ENCODE measurements around the gene CTNNA3. TPM values are rescaled to one million over a fixed set of nuclear protein-coding genes. Genes with fewer than 3 reads are reported as not detected.

The CTNNA3 gene
- total and polyA plus RNA-seq, 2 donors (not counting 3 experiments of a cell fraction or from before 2014, with no cell fraction given): not detected

DNA sequence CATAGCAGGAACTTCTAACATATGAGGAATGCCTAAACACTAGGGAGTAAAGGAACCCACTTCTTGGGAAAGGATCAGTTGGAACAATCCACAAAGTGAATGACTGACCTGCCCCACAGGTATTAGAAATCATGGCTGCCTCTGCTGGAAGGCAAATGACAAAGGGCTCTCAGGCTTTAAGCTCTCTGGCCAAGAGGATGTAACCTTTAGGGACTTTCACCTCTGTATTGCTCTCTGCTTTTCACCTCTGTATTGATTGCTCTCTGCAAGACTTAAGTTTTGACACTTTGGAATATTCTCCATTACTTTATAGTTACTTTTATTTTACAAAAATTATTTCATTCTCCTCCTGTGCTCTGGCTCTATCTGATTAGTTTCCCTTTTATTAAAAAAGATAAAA is 522.2 kb downstream of the CTNNA3 start:
- Histone ChIP-seq H3K9me1 (replicated peaks; ENCODE audit: control insufficient read depth, extremely low read depth, insufficient read depth, low read length) (no peaks in the 10 kb centered on the region), H3K36me3 (ENCODE audit: control insufficient read depth in 2 of 2, extremely low read depth in 1 of 2, insufficient read depth in 2 of 2, low read length in 2 of 2) (no peaks in the 10 kb centered on the region)

More for the DNA sequence above, 522.2 kb downstream of the CTNNA3 start:
- H3K9me3 ChIP-seq (replicated peaks; ENCODE audit: control insufficient read depth, insufficient read depth, low read length): no peaks in the 10 kb centered on the region
- no peaks in the 10 kb centered on the region for H3K27me3 ChIP-seq (ENCODE audit: control insufficient read depth in 2 of 2, insufficient read depth in 2 of 2, low read length in 2 of 2)
- DNase-seq (ENCODE audit: low read depth, low spot score): no peak
- ChIA-PET POLR2A (no interaction called here), CTCF (no interaction called here)
- intact Hi-C loops (cut with micrococcal nuclease) (no loop called here), dilution Hi-C loops (cut with MboI; ENCODE audit: extremely low pct_ligation_motif_present, low sequenced_read_pairs) (no loop called here)
- H3K9ac ChIP-seq (replicated peaks; ENCODE audit: extremely low read depth, insufficient read depth, low read length): no peak overlapping the region
- no peak overlapping the region for H2AFZ ChIP-seq (ENCODE audit: low read depth, low read length)
- no peak overlapping the region for H3K4me3 ChIP-seq (replicated peaks in 1 of 3; ENCODE audit: insufficient read depth in 1 of 3, low read depth in 1 of 3, low read length in 3 of 3)
- no TSS peak for BruUV-seq (replicated peaks)
- H4K20me1 ChIP-seq (replicated peaks; ENCODE audit: control insufficient read depth, extremely low read depth, insufficient read depth, low read length): no peaks in the 10 kb centered on the region
- H3K4me2 ChIP-seq (ENCODE audit: insufficient read depth, low read length): no peak overlapping the region
- H3K27ac ChIP-seq (ENCODE audit: insufficient read depth, low read depth, low read length): no peak overlapping the region
- TF ChIP-seq POLR2AphosphoS5 (IDR thresholded peaks at IDR 0.05; ENCODE audit: insufficient read depth, low read depth, low read length) (no peak), FOS (IDR thresholded peaks at IDR 0.05; ENCODE audit: borderline replicate concordance, insufficient read depth, low read length) (no peak), EZH2 (IDR thresholded peaks at IDR 0.05; ENCODE audit: borderline replicate concordance, low read depth, low read length, severe bottlenecking) (no peak), POLR2A (IDR thresholded peaks at IDR 0.05; ENCODE audit: low read depth, low read length) (no peak), MYC (IDR thresholded peaks at IDR 0.05; ENCODE audit: low read depth, low read length) (no peak), GATA2 (IDR thresholded peaks at IDR 0.05; ENCODE audit: insufficient read depth, insufficient read length, low read depth, low read length) (no peak), JUN (IDR thresholded peaks at IDR 0.05; ENCODE audit: borderline replicate concordance, insufficient read depth, insufficient read length, low read depth) (no peak)
- TF ChIP-seq, protein P1, sequence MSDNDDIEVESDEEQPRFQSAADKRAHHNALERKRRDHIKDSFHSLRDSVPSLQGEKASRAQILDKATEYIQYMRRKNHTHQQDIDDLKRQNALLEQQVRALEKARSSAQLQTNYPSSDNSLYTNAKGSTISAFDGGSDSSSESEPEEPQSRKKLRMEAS (IDR thresholded peaks at IDR 0.05; ENCODE audit: insufficient read depth, insufficient read length): no peak
- TF ChIP-seq, protein P2, sequence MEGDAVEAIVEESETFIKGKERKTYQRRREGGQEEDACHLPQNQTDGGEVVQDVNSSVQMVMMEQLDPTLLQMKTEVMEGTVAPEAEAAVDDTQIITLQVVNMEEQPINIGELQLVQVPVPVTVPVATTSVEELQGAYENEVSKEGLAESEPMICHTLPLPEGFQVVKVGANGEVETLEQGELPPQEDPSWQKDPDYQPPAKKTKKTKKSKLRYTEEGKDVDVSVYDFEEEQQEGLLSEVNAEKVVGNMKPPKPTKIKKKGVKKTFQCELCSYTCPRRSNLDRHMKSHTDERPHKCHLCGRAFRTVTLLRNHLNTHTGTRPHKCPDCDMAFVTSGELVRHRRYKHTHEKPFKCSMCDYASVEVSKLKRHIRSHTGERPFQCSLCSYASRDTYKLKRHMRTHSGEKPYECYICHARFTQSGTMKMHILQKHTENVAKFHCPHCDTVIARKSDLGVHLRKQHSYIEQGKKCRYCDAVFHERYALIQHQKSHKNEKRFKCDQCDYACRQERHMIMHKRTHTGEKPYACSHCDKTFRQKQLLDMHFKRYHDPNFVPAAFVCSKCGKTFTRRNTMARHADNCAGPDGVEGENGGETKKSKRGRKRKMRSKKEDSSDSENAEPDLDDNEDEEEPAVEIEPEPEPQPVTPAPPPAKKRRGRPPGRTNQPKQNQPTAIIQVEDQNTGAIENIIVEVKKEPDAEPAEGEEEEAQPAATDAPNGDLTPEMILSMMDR (IDR thresholded peaks at IDR 0.05; ENCODE audit: extremely low read depth in 1 of 2, insufficient read depth in 1 of 2, low read depth in 1 of 2, low read length in 2 of 2): no peak
- no peak for FAIRE-seq
- no peaks in the 10 kb centered on the region for H3K79me2 ChIP-seq (ENCODE audit: control insufficient read depth, insufficient read depth, low read length)
- no peaks in the 10 kb centered on the region for H3K4me1 ChIP-seq (ENCODE audit: control insufficient read depth, extremely low read depth, insufficient read depth, low read length)
